Large intestine (tissue), 3 donors: ENCODE measurements around the gene DHX29. TPM values are rescaled to one million over a fixed set of nuclear protein-coding genes. Genes with fewer than 3 reads are reported as not detected.

Source experiments
- DNase-seq, 2 donors: peaks; one replicate each; pipeline versions ENCODE4 v3.0.0 to v3.0.0-alpha.2; 2013
- H3K27ac ChIP-seq: one replicate; pipeline ENCODE4 v1.5.1; 2013; ENCODE audit warnings: low read length
- H3K27me3 ChIP-seq: 2 replicates; pipeline ENCODE4 v1.6.1; 2013; ENCODE audit warnings: low read length; ENCODE audit not compliant: control insufficient read depth, insufficient read depth
- H3K36me3 ChIP-seq: 2 replicates; pipeline ENCODE4 v1.6.1; 2013; ENCODE audit warnings: low read length; ENCODE audit not compliant: control insufficient read depth, insufficient read depth
- H3K4me1 ChIP-seq: one replicate; pipeline ENCODE4 v1.6.1; 2013; ENCODE audit warnings: low read length; ENCODE audit not compliant: control insufficient read depth, insufficient read depth
- H3K4me3 ChIP-seq: one replicate; pipeline ENCODE4 v1.5.1; 2013; ENCODE audit warnings: low read length
- H3K9me3 ChIP-seq: one replicate; pipeline ENCODE4 v1.6.1; 2013; ENCODE audit warnings: mild to moderate bottlenecking, low read depth, low read length, moderate library complexity; ENCODE audit not compliant: control insufficient read depth
- WGBS: methylation state at CpG from one replicate; pipeline ENCODE4 v1.1.5; 2013; ENCODE audit warnings: low lambda C conversion rate; ENCODE audit not compliant: insufficient coverage; 5-methylcytosine and 5-hydroxymethylcytosine counted together
- polyA plus RNA-seq: library from polyadenylated mRNA; unstranded; fragments of 120-200 nt; gene quantifications from one replicate; pipeline ENCODE4 v1.2.1, GENCODE V29; 2013

The DHX29 gene
- polyA plus RNA-seq, 1 donor: 28.3 TPM

- peaks cover 91% of the 10 kb centered on the region for H3K27me3 ChIP-seq
- peaks cover 31% of the 10 kb centered on the region for H3K4me1 ChIP-seq
- no peak within 1 kb of the TSS for H3K27ac ChIP-seq
- no CpG with 5 or more reads among the region's 106 CpGs for WGBS
- no peaks in the 10 kb centered on the region for H3K36me3 ChIP-seq
- peak within 1 kb of the TSS; percentile 43 for H3K4me3 ChIP-seq
- H3K9me3 ChIP-seq: peaks cover 18% of the 10 kb centered on the region
- peak in 1 of 2 donors; percentile 69 for DNase-seq
These were observed 74.2 kb downstream of the DHX29 start, which contains the start of gene CCNO for GRCh38 chr5:55232985-55233928. Gene CCNO, minus strand, starts transcription at chr5:55233608. Its CDS starts 85 bp downstream, at chr5:55233523.

- WGBS: 0% methylated on average over 2 of the region's 45 CpGs
- H3K9me3 ChIP-seq: peaks cover 21% of the 10 kb centered on the region
- no peak overlapping the region for H3K27ac ChIP-seq
- H3K36me3 ChIP-seq: no peaks in the 10 kb centered on the region
- peak in 1 of 2 donors; percentile 56 for DNase-seq
- H3K4me3 ChIP-seq: peak overlapping the region; percentile 43
- H3K4me1 ChIP-seq: peaks cover 36% of the 10 kb centered on the region
- H3K27me3 ChIP-seq: peaks cover 94% of the 10 kb centered on the region
These were observed 75.1 kb downstream of the DHX29 start for GRCh38 chr5:55232271-55232984.

- H3K4me1 ChIP-seq: peaks cover 37% of the 10 kb centered on the region
- no CpG with 5 or more reads among the region's 11 CpGs for WGBS
These were observed 75.6 kb downstream of the DHX29 start for GRCh38 chr5:55231919-55232270.

GRCh38 chr5:55231029-55231918 lies 76.2 kb downstream of the DHX29 start:
- Histone ChIP-seq H3K9me3 (peaks cover 30% of the 10 kb centered on the region), H3K27ac (no peak overlapping the region), H3K27me3 (peaks cover 95% of the 10 kb centered on the region), H3K4me3 (no peak overlapping the region), H3K4me1 (peaks cover 42% of the 10 kb centered on the region), H3K36me3 (no peaks in the 10 kb centered on the region)
- peak; percentile 47 to 63 for DNase-seq
- no CpG with 5 or more reads among the region's 48 CpGs for WGBS

More at GRCh38 chr5:55231919-55232270, 75.6 kb downstream of the DHX29 start:
- DNase-seq: no peak
- H3K4me3 ChIP-seq: no peak overlapping the region
- peaks cover 24% of the 10 kb centered on the region for H3K9me3 ChIP-seq
- H3K36me3 ChIP-seq: no peaks in the 10 kb centered on the region
- peaks cover 95% of the 10 kb centered on the region for H3K27me3 ChIP-seq
- no peak overlapping the region for H3K27ac ChIP-seq

- Histone ChIP-seq H3K9me3 (peaks cover 30% of the 10 kb centered on the region), H3K27me3 (peaks cover 100% of the 10 kb centered on the region), H3K36me3 (no peaks in the 10 kb centered on the region), H3K4me3 (no peak overlapping the region), H3K27ac (no peak overlapping the region), H3K4me1 (peaks cover 44% of the 10 kb centered on the region)
- no CpG with 5 or more reads among the region's 8 CpGs for WGBS
- no peak for DNase-seq
These were observed 77.3 kb downstream of the DHX29 start for GRCh38 chr5:55230086-55230629.

- Histone ChIP-seq H3K4me1 (peaks cover 32% of the 10 kb centered on the region), H3K27me3 (peaks cover 100% of the 10 kb centered on the region), H3K9me3 (peaks cover 29% of the 10 kb centered on the region), H3K27ac (no peak overlapping the region), H3K36me3 (no peaks in the 10 kb centered on the region), H3K4me3 (no peak overlapping the region)
- 0% methylated on average over 1 of the region's 30 CpGs for WGBS
- peak in 1 of 2 donors; percentile 8 for DNase-seq
These were observed 79.6 kb downstream of the DHX29 start for GRCh38 chr5:55227664-55228430.

- Histone ChIP-seq H3K27me3 (peaks cover 100% of the 10 kb centered on the region), H3K9me3 (peaks cover 26% of the 10 kb centered on the region), H3K4me3 (peak within 1 kb of the TSS; percentile 4), H3K36me3 (no peaks in the 10 kb centered on the region), H3K27ac (no peak within 1 kb of the TSS), H3K4me1 (peaks cover 28% of the 10 kb centered on the region)
- no CpG with 5 or more reads among the region's 80 CpGs for WGBS
- peak in 1 of 2 donors; percentile 51 for DNase-seq
These were observed 80.4 kb downstream of the DHX29 start, which contains the start of gene MCIDAS for GRCh38 chr5:55226934-55227663. Gene MCIDAS, minus strand, starts transcription at chr5:55227315. Its CDS starts 177 bp downstream, at chr5:55227138.

GRCh38 chr5:55226027-55226933 lies 81.2 kb downstream of the DHX29 start:
- WGBS: no CpG with 5 or more reads among the region's 54 CpGs
- Histone ChIP-seq H3K27me3 (peaks cover 100% of the 10 kb centered on the region), H3K4me3 (peak overlapping the region; percentile 4), H3K4me1 (peaks cover 20% of the 10 kb centered on the region), H3K9me3 (peaks cover 22% of the 10 kb centered on the region), H3K27ac (no peak overlapping the region), H3K36me3 (no peaks in the 10 kb centered on the region)
- DNase-seq: peak; percentile 44 to 56
